HL-60 (cell line): Measurements from ENCODE around the gene HAUS1.

ENCODE experiments used
- DNase-seq, 2 experiments: peaks; one replicate each; pipeline ENCODE4 v3.0.0-alpha.2; 2010 to 2020; ENCODE audit warnings: low read depth in 1 of 2, low spot score in 1 of 2
- H3K27ac ChIP-seq: fragments of 250-450 bp; sonication (Bioruptor Pico); replicated peaks from 2 replicates; pipeline ENCODE4 v1.5.1; 2020; ENCODE audit warnings: mild to moderate bottlenecking, moderate library complexity
- H3K27me3 ChIP-seq: fragments of 250-450 bp; sonication (Bioruptor Pico); 2 replicates; pipeline ENCODE4 v1.5.1; 2021; ENCODE audit warnings: mild to moderate bottlenecking, moderate library complexity; ENCODE audit not compliant: insufficient read depth, poor library complexity, severe bottlenecking
- H3K4me3 ChIP-seq: replicated peaks from 2 replicates; pipeline ENCODE4 v1.5.1; 2011; ENCODE audit warnings: mild to moderate bottlenecking, control low read depth, low read length; ENCODE audit not compliant: insufficient read depth
- GABPA ChIP-seq: IDR thresholded peaks from 2 replicates; pipeline ENCODE4 v1.6.1; 2012; ENCODE audit warnings: low read depth
- POLR2AphosphoS5 ChIP-seq: IDR thresholded peaks from 2 replicates; pipeline ENCODE4 v1.6.1; 2012; ENCODE audit warnings: low read depth
- SPI1 ChIP-seq: IDR thresholded peaks from 2 replicates; pipeline ENCODE4 v1.6.1; 2012; ENCODE audit warnings: low read depth, mild to moderate bottlenecking, borderline replicate concordance
- TF ChIP-seq, protein P1 (sequence below): IDR thresholded peaks from 2 replicates; pipeline ENCODE4 v1.6.1; 2012; ENCODE audit warnings: low read depth; ENCODE audit not compliant: insufficient replicate concordance
- TF ChIP-seq, protein P2 (sequence below): IDR thresholded peaks from one replicate; pipeline ENCODE4 v1.5.1; 2011; ENCODE audit warnings: low read length, control low read depth, inconsistent platforms; ENCODE audit not compliant: insufficient read depth

HAUS1 gene

DNA sequence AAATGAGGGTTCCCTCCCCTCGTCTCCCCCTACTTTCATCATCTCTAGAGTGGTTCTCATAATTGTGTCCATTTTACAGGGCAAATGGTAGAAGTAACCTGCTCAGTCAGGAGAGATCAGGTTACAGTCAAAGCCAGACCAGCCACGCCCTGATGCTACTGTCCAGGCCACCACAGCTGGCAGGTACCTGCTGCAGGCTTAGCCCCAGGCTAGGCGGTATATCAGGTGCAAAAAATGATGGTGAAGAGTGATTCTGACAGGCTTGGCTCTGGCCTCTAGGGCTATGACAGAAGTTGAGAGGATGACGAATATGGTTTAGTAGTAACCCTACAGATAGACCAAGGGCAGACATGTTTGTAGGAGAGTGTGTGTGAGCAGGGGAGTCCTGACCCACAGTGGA lies 67.1 kb downstream of the HAUS1 start:
- Histone ChIP-seq H3K27me3 (no peaks in the 10 kb centered on the region), H3K4me3 (no peak overlapping the region), H3K27ac (no peak overlapping the region)
- TF ChIP-seq, protein P1, sequence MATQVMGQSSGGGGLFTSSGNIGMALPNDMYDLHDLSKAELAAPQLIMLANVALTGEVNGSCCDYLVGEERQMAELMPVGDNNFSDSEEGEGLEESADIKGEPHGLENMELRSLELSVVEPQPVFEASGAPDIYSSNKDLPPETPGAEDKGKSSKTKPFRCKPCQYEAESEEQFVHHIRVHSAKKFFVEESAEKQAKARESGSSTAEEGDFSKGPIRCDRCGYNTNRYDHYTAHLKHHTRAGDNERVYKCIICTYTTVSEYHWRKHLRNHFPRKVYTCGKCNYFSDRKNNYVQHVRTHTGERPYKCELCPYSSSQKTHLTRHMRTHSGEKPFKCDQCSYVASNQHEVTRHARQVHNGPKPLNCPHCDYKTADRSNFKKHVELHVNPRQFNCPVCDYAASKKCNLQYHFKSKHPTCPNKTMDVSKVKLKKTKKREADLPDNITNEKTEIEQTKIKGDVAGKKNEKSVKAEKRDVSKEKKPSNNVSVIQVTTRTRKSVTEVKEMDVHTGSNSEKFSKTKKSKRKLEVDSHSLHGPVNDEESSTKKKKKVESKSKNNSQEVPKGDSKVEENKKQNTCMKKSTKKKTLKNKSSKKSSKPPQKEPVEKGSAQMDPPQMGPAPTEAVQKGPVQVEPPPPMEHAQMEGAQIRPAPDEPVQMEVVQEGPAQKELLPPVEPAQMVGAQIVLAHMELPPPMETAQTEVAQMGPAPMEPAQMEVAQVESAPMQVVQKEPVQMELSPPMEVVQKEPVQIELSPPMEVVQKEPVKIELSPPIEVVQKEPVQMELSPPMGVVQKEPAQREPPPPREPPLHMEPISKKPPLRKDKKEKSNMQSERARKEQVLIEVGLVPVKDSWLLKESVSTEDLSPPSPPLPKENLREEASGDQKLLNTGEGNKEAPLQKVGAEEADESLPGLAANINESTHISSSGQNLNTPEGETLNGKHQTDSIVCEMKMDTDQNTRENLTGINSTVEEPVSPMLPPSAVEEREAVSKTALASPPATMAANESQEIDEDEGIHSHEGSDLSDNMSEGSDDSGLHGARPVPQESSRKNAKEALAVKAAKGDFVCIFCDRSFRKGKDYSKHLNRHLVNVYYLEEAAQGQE = no peak
- no peak for TF ChIP-seq POLR2AphosphoS5
- TF ChIP-seq SPI1 = no peak
- TF ChIP-seq GABPA = no peak
- TF ChIP-seq, protein P2, sequence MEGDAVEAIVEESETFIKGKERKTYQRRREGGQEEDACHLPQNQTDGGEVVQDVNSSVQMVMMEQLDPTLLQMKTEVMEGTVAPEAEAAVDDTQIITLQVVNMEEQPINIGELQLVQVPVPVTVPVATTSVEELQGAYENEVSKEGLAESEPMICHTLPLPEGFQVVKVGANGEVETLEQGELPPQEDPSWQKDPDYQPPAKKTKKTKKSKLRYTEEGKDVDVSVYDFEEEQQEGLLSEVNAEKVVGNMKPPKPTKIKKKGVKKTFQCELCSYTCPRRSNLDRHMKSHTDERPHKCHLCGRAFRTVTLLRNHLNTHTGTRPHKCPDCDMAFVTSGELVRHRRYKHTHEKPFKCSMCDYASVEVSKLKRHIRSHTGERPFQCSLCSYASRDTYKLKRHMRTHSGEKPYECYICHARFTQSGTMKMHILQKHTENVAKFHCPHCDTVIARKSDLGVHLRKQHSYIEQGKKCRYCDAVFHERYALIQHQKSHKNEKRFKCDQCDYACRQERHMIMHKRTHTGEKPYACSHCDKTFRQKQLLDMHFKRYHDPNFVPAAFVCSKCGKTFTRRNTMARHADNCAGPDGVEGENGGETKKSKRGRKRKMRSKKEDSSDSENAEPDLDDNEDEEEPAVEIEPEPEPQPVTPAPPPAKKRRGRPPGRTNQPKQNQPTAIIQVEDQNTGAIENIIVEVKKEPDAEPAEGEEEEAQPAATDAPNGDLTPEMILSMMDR = no peak
- DNase-seq = no peak

DNA sequence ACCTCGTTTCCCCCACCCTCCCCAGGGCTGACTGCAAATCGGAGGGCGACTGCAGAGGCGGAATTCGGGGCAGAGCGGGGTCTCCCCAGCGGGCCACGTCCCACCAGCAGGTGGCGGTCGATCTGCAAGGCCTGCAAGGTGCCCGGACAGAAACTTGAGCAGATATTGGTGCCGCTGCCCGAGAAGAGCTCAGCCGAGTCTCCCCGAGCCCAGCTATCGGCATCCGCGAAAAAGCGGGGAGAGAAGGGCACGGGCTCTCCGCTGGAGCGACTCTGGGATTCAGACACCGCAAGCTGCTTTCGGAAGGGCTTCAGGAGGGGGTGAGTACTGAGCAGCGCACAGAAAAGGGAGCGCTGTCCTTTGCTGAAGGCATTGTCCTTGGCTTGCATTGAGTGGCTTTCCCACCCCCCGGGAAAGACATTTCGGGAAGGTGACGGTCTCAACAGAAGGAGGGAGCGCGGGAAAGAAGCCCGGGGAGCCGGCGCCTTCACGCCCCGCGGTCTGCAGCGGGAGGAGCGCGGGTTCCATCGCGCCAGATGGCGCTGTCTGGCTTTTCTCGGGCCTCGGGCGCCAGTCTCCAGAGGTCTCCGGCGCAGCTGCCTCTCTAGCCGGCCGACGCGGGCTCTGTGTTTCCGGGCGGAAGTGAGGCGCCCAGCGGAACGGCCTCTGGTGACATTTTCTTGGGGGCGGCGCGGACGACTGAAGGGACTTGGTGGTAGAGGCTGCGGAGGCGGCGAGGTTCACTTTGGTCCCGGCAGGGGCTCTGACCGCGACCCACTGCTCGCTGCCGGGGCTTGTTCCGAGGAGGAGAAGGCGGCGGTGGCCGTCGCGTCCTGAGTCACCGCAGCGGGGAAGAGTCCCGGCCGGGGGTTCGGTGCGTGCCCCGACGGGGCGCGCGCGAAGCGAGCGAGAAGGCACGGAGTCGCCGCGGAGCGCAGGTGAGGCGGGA lies 69.5 kb downstream of the HAUS1 start:
- Histone ChIP-seq H3K27me3 (no peaks in the 10 kb centered on the region), H3K4me3 (peak overlapping the region; percentile 99), H3K27ac (peak overlapping the region; percentile 93)
- peak; percentile 90 to 98 for DNase-seq
- TF ChIP-seq, protein P1 = peak; percentile 66
- TF ChIP-seq SPI1 (peak; percentile 90), GABPA (peak; percentile 87), POLR2AphosphoS5 (peak; percentile 85)
- TF ChIP-seq, protein P2 = peak; percentile 98

DNA sequence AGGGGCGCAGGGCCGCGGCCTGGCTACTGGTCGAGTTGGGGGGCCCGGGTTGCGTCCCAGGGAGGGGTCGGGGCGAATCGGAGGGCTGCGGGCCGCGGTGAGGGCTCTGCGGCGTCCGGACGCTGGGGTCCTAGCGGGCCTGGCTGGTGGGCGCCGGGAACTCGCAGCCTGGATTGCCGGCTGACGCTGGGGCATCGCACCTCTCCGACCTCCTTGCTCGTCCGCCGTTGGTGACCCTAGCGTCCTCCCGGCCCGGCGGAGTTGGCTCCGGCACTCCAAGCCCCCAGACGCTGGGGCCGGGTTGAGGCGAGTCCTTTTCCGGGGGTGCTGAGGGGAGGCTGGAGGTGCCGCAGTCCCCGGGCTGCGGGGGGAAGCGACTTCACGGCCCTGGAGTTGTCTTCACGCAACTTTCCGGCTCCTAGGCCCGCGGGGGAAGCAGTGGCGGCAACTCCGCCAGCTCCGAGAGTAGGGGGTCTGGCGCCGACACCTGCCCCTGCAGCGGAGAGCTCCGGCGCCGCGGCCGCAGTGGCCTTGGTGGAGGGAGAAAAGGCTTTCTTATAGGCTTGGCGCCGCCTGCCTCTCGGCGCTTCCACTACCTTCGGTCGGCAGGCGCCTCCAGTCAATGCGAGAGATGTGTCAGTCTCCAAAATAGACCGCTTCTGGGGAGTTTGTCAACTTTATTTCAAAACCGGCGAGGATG lies 70.3 kb downstream of the HAUS1 start:
- peak overlapping the region; percentile 99 for H3K4me3 ChIP-seq
- H3K27ac ChIP-seq = peak overlapping the region; percentile 93
- no peaks in the 10 kb centered on the region for H3K27me3 ChIP-seq
- TF ChIP-seq POLR2AphosphoS5 (no peak), SPI1 (no peak), GABPA (no peak)
- TF ChIP-seq, protein P2 = no peak
- TF ChIP-seq, protein P1 = no peak
- DNase-seq = peak in 1 of 2 experiments; percentile 66
